Thyroid gland (tissue), 4 donors: ENCODE measurements around the gene TEK.

ENCODE experiments used
- CTCF ChIP-seq, 6 experiments: fragments of 200-600 bp in 3 of 6; fragments of 450-650 bp in 3 of 6; sonication (generic) in 3 of 6; IDR thresholded peaks; one replicate each; pipeline ENCODE4 v1.5.1; 2016 to 2019; ENCODE audit warnings: antibody characterized with exemption in 6 of 6, mild to moderate bottlenecking in 2 of 6, inconsistent platforms in 1 of 6, moderate library complexity in 1 of 6
- POLR2A ChIP-seq, 2 donors: fragments of 450-650 bp; IDR thresholded peaks; one replicate each; pipeline ENCODE4 v1.6.1; 2017; ENCODE audit warnings: antibody characterized with exemption in 2 of 2, mild to moderate bottlenecking in 2 of 2, moderate library complexity in 1 of 2

DNA sequence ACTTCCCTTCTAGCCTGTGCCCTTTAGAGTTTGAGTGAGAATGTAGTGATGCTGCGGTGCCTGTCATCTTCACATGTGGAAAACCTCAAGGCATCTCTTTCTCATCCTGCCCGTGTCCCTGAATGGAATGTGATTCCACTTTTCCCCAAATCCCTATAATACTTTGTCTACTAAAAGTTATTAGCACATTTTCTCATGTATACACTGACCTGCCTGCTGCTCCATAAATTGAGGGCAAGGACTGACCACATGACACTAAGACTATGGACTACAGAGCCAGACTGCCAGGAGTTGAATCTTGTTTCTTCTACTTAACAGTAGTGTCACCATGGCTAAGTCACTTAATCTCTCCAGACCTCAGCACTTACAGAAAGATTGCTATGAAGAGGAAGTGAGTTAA, 93.0 kb downstream of the TEK start:
- TF ChIP-seq POLR2A (IDR thresholded peaks at IDR 0.05): no peak
- TF ChIP-seq CTCF (IDR thresholded peaks at IDR 0.05): no peak
